ENCODE data around the gene DEPDC1. TPM values are rescaled to one million over a fixed set of nuclear protein-coding genes. Genes with fewer than 3 reads are reported as not detected.
"Not testable (repeated sequence)": the region's sequence is repeated elsewhere in the genome, so short reads cannot be mapped to it uniquely, and the experiment has no call there.

The DEPDC1 gene
- total and polyA plus RNA-seq, 2 donors: 1.9 to 15.5 TPM

- Histone ChIP-seq H3K4me3 (ENCODE audit: low read length in 2 of 2) (no peak overlapping the region), H3K9me3 (ENCODE audit: control insufficient read depth in 2 of 2, insufficient read depth in 1 of 2, low read length in 1 of 2) (no peaks in the 10 kb centered on the region), H3K36me3 (ENCODE audit: control insufficient read depth in 2 of 2, insufficient read depth in 2 of 2, low read length in 1 of 2) (peaks cover 9 to 35% of the 10 kb centered on the region in 2 donors), H3K27ac (ENCODE audit: low read depth in 1 of 2, low read length in 1 of 2) (no peak overlapping the region), H3K27me3 (ENCODE audit: control insufficient read depth in 2 of 2, insufficient read depth in 1 of 2, low read length in 1 of 2) (no peaks in the 10 kb centered on the region), H3K4me1 (ENCODE audit: control insufficient read depth in 2 of 2, insufficient read depth in 2 of 2, low read length in 2 of 2) (no peaks in the 10 kb centered on the region)
- 93% methylated on average over 3 of the region's 3 CpGs for WGBS
- DNase-seq (ENCODE audit: low read depth in 6 of 9, low spot score in 9 of 9): no peak
Measured at GRCh38 chr1:68485431-68486022, 11.4 kb downstream of the DEPDC1 start.

- no peak for DNase-seq (ENCODE audit: low read depth in 6 of 9, low spot score in 9 of 9)
- H3K4me3 ChIP-seq (ENCODE audit: low read length in 2 of 2): no peak overlapping the region
- no peak overlapping the region for H3K27ac ChIP-seq (ENCODE audit: low read depth in 1 of 2, low read length in 1 of 2)
- WGBS: 100% methylated on average over 1 of the region's 1 CpG
- peaks cover 9 to 29% of the 10 kb centered on the region in 2 donors for H3K36me3 ChIP-seq (ENCODE audit: control insufficient read depth in 2 of 2, insufficient read depth in 2 of 2, low read length in 1 of 2)
- H3K9me3 ChIP-seq (ENCODE audit: control insufficient read depth in 2 of 2, insufficient read depth in 1 of 2, low read length in 1 of 2): no peaks in the 10 kb centered on the region
- no peaks in the 10 kb centered on the region for H3K27me3 ChIP-seq (ENCODE audit: control insufficient read depth in 2 of 2, insufficient read depth in 1 of 2, low read length in 1 of 2)
- H3K4me1 ChIP-seq (ENCODE audit: control insufficient read depth in 2 of 2, insufficient read depth in 2 of 2, low read length in 2 of 2): no peaks in the 10 kb centered on the region
Measured at GRCh38 chr1:68484618-68485017, 12.3 kb downstream of the DEPDC1 start.

- H3K4me1 ChIP-seq (ENCODE audit: control insufficient read depth in 2 of 2, insufficient read depth in 2 of 2, low read length in 2 of 2): no peaks in the 10 kb centered on the region
- H3K27ac ChIP-seq (ENCODE audit: low read depth in 1 of 2, low read length in 1 of 2): no peak overlapping the region
- no peaks in the 10 kb centered on the region for H3K27me3 ChIP-seq (ENCODE audit: control insufficient read depth in 2 of 2, insufficient read depth in 1 of 2, low read length in 1 of 2)
- no peak for DNase-seq (ENCODE audit: low read depth in 6 of 9, low spot score in 9 of 9)
- no peaks in the 10 kb centered on the region for H3K9me3 ChIP-seq (ENCODE audit: control insufficient read depth in 2 of 2, insufficient read depth in 1 of 2, low read length in 1 of 2)
- no peak overlapping the region for H3K4me3 ChIP-seq (ENCODE audit: low read length in 2 of 2)
- WGBS: 99% methylated on average over 3 of the region's 3 CpGs
- H3K36me3 ChIP-seq (ENCODE audit: control insufficient read depth in 2 of 2, insufficient read depth in 2 of 2, low read length in 1 of 2): peaks cover 6 to 52% of the 10 kb centered on the region in 2 donors
Measured at GRCh38 chr1:68481041-68481440, 15.8 kb downstream of the DEPDC1 start.

DNA sequence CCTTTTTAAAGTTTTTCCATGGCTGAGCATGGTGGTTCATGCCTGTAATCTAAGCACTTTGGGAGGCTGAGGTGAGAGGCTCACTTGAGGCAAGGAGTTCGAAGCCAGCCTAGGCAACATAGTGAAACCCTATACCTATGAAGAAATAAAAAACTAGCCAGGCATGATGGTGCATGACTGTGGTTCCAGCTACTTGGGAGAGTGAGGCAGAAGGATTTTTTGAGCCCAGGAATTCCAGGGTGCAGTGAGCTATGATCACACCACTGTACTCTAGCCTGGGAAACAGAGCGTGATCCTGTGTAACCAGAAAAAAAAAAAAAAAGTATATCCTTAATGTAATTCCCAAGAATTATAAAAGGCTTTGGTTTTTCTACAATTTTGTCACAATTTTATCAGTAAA lies 17.4 kb downstream of the DEPDC1 start:
- Histone ChIP-seq H3K27ac (ENCODE audit: low read depth in 1 of 2, low read length in 1 of 2) (no peak overlapping the region), H3K36me3 (ENCODE audit: control insufficient read depth in 2 of 2, insufficient read depth in 2 of 2, low read length in 1 of 2) (peaks cover 5 to 46% of the 10 kb centered on the region in 2 donors), H3K4me3 (ENCODE audit: low read length in 2 of 2) (no peak overlapping the region), H3K27me3 (ENCODE audit: control insufficient read depth in 2 of 2, insufficient read depth in 1 of 2, low read length in 1 of 2) (no peaks in the 10 kb centered on the region), H3K9me3 (ENCODE audit: control insufficient read depth in 2 of 2, insufficient read depth in 1 of 2, low read length in 1 of 2) (no peaks in the 10 kb centered on the region), H3K4me1 (ENCODE audit: control insufficient read depth in 2 of 2, insufficient read depth in 2 of 2, low read length in 2 of 2) (no peaks in the 10 kb centered on the region)
- no peak for DNase-seq (ENCODE audit: low read depth in 6 of 9, low spot score in 9 of 9)
- WGBS: 98% methylated on average over 2 of the region's 2 CpGs

GRCh38 chr1:68478662-68479061 lies 18.2 kb downstream of the DEPDC1 start:
- Histone ChIP-seq H3K36me3 (ENCODE audit: control insufficient read depth in 2 of 2, insufficient read depth in 2 of 2, low read length in 1 of 2) (peaks cover 5 to 46% of the 10 kb centered on the region in 2 donors), H3K27ac (ENCODE audit: low read depth in 1 of 2, low read length in 1 of 2) (no peak overlapping the region), H3K27me3 (ENCODE audit: control insufficient read depth in 2 of 2, insufficient read depth in 1 of 2, low read length in 1 of 2) (no peaks in the 10 kb centered on the region), H3K9me3 (ENCODE audit: control insufficient read depth in 2 of 2, insufficient read depth in 1 of 2, low read length in 1 of 2) (no peaks in the 10 kb centered on the region), H3K4me3 (ENCODE audit: low read length in 2 of 2) (no peak overlapping the region), H3K4me1 (ENCODE audit: control insufficient read depth in 2 of 2, insufficient read depth in 2 of 2, low read length in 2 of 2) (no peaks in the 10 kb centered on the region)
- no peak for DNase-seq (ENCODE audit: low read depth in 6 of 9, low spot score in 9 of 9)
- 98% methylated on average over 2 of the region's 2 CpGs for WGBS

GRCh38 chr1:68476626-68477025 lies 20.3 kb downstream of the DEPDC1 start:
- not testable (repeated sequence) for H3K4me3 ChIP-seq (ENCODE audit: low read length in 2 of 2); DNase-seq (ENCODE audit: low read depth in 6 of 9, low spot score in 9 of 9); H3K4me1 ChIP-seq (ENCODE audit: control insufficient read depth in 2 of 2, insufficient read depth in 2 of 2, low read length in 2 of 2); H3K27me3 ChIP-seq (ENCODE audit: control insufficient read depth in 2 of 2, insufficient read depth in 1 of 2, low read length in 1 of 2); H3K9me3 ChIP-seq (ENCODE audit: control insufficient read depth in 2 of 2, insufficient read depth in 1 of 2, low read length in 1 of 2); H3K27ac ChIP-seq (ENCODE audit: low read depth in 1 of 2, low read length in 1 of 2)
- 97% methylated on average over 2 of the region's 2 CpGs for WGBS
- peaks cover 0 to 33% of the 10 kb centered on the region in 2 donors for H3K36me3 ChIP-seq (ENCODE audit: control insufficient read depth in 2 of 2, insufficient read depth in 2 of 2, low read length in 1 of 2)

GRCh38 chr1:68473060-68473459 lies 23.8 kb downstream of the DEPDC1 start:
- Histone ChIP-seq H3K27ac (ENCODE audit: low read depth in 1 of 2, low read length in 1 of 2) (no peak overlapping the region), H3K4me1 (ENCODE audit: control insufficient read depth in 2 of 2, insufficient read depth in 2 of 2, low read length in 2 of 2) (no peaks in the 10 kb centered on the region)

DNA sequence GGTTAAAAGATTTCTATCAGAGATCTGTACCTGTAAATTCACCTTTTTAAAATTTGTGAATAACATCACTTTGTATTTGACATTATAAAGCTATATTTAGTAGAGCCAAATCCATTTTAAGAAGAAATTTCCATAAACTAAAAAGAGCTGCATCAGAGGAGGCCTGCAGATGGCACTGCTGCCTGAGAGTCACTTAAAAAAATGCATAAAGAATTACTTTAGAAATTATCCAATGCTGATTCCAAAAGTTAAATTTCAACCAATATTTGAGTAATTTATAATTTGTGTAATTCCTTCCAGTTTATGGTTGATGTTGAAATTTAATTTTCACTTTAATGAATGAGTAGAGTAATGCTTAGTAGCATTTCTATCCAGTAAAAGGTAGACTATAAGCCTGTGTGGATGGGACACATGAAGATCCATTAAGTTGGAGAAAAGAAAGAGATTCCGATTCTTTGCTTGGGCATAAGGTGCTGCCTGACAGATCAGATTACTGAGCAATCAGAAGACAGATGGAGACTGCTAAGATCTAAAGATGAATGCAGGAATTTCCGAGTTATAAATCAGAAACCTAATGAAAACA lies 26.4 kb downstream of the DEPDC1 start:
- Histone ChIP-seq H3K27me3 (ENCODE audit: control insufficient read depth in 2 of 2, insufficient read depth in 1 of 2, low read length in 1 of 2) (no peaks in the 10 kb centered on the region), H3K4me3 (ENCODE audit: low read length in 2 of 2) (no peak overlapping the region), H3K4me1 (ENCODE audit: control insufficient read depth in 2 of 2, insufficient read depth in 2 of 2, low read length in 2 of 2) (no peaks in the 10 kb centered on the region), H3K9me3 (ENCODE audit: control insufficient read depth in 2 of 2, insufficient read depth in 1 of 2, low read length in 1 of 2) (no peaks in the 10 kb centered on the region), H3K27ac (ENCODE audit: low read depth in 1 of 2, low read length in 1 of 2) (no peak overlapping the region), H3K36me3 (ENCODE audit: control insufficient read depth in 2 of 2, insufficient read depth in 2 of 2, low read length in 1 of 2) (no peaks in the 10 kb centered on the region)
- 93% methylated on average over 2 of the region's 2 CpGs for WGBS
- DNase-seq (ENCODE audit: low read depth in 6 of 9, low spot score in 9 of 9): no peak

More at GRCh38 chr1:68473060-68473459, 23.8 kb downstream of the DEPDC1 start:
- H3K27me3 ChIP-seq (ENCODE audit: control insufficient read depth in 2 of 2, insufficient read depth in 1 of 2, low read length in 1 of 2): no peaks in the 10 kb centered on the region
- no peak for DNase-seq (ENCODE audit: low read depth in 6 of 9, low spot score in 9 of 9)
- no peaks in the 10 kb centered on the region for H3K9me3 ChIP-seq (ENCODE audit: control insufficient read depth in 2 of 2, insufficient read depth in 1 of 2, low read length in 1 of 2)
- H3K4me3 ChIP-seq (ENCODE audit: low read length in 2 of 2): no peak overlapping the region
- H3K36me3 ChIP-seq (ENCODE audit: control insufficient read depth in 2 of 2, insufficient read depth in 2 of 2, low read length in 1 of 2): peaks cover 0 to 9% of the 10 kb centered on the region in 2 donors

DNA sequence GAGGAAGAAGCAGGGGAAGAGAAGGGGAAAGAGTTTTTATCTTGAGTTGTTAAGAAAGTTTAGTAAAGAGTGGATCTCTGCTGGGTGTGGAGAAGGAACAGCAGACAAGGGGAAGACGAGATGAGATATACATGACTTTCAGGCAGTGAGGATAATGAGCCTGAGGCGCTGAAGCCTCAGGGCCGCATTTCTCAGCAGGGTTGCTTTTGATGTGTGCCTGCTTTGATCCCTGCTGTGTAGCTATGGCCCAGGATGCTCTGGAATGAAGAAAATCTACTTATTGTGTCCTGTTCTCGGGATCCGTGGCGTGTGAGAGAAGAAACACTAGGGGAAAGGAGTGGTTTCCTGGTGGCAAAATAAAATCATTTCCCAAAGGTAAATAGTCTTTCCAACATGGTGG lies 32.0 kb downstream of the DEPDC1 start:
- H3K9me3 ChIP-seq (ENCODE audit: control insufficient read depth in 2 of 2, insufficient read depth in 1 of 2, low read length in 1 of 2): no peaks in the 10 kb centered on the region
- no peaks in the 10 kb centered on the region for H3K36me3 ChIP-seq (ENCODE audit: control insufficient read depth in 2 of 2, insufficient read depth in 2 of 2, low read length in 1 of 2)
- no peaks in the 10 kb centered on the region for H3K4me1 ChIP-seq (ENCODE audit: control insufficient read depth in 2 of 2, insufficient read depth in 2 of 2, low read length in 2 of 2)
- 92% methylated on average over 6 of the region's 6 CpGs for WGBS
- no peaks in the 10 kb centered on the region for H3K27me3 ChIP-seq (ENCODE audit: control insufficient read depth in 2 of 2, insufficient read depth in 1 of 2, low read length in 1 of 2)
- no peak for DNase-seq (ENCODE audit: low read depth in 6 of 9, low spot score in 9 of 9)
- no peak overlapping the region for H3K27ac ChIP-seq (ENCODE audit: low read depth in 1 of 2, low read length in 1 of 2)
- H3K4me3 ChIP-seq (ENCODE audit: low read length in 2 of 2): no peak overlapping the region

Measured in thymus (tissue), 11 donors.